Hepatocyte (in vitro differentiated cells): Measurements from ENCODE around the gene RS1.

Experiments used
- EZH2 ChIP-seq: fragments of 200-600 bp; sonication (generic); IDR thresholded peaks from 2 replicates; pipeline ENCODE4 v1.6.1; 2016; ENCODE audit warnings: antibody characterized with exemption, mild to moderate bottlenecking, borderline replicate concordance
- TF ChIP-seq, protein P1 (sequence below): fragments of 200-600 bp; sonication (generic); IDR thresholded peaks from 2 replicates; pipeline ENCODE4 v1.5.1; 2016; ENCODE audit warnings: antibody characterized with exemption, mild to moderate bottlenecking; ENCODE audit not compliant: poor library complexity

DNA sequence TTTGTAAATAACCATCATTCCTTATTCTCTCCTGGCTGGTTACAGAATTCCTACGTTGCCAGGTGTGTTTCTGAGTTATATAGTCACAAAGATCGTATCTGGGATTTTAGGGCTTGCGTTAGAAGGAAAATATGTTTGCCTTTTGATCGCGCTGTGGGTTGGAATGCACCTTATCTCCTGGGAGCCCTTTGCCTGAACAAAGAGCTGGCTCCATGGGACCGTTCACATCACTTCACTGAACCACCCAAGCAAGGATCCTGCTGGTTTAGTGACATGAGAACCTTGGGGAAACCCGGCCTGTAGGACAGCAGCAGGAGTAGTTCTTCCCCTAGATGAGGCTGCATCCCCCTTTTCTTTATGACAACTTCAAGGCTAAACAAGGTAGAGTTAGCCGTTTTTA, 51.6 kb downstream of the RS1 start:
- TF ChIP-seq, protein P1, sequence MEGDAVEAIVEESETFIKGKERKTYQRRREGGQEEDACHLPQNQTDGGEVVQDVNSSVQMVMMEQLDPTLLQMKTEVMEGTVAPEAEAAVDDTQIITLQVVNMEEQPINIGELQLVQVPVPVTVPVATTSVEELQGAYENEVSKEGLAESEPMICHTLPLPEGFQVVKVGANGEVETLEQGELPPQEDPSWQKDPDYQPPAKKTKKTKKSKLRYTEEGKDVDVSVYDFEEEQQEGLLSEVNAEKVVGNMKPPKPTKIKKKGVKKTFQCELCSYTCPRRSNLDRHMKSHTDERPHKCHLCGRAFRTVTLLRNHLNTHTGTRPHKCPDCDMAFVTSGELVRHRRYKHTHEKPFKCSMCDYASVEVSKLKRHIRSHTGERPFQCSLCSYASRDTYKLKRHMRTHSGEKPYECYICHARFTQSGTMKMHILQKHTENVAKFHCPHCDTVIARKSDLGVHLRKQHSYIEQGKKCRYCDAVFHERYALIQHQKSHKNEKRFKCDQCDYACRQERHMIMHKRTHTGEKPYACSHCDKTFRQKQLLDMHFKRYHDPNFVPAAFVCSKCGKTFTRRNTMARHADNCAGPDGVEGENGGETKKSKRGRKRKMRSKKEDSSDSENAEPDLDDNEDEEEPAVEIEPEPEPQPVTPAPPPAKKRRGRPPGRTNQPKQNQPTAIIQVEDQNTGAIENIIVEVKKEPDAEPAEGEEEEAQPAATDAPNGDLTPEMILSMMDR, result no peak
- no peak for TF ChIP-seq EZH2
